Activated CD8-positive, alpha-beta T cell treated with anti-CD3 and anti-CD28 coated beads for 36 hours (primary cell): ENCODE data around the gene IL5. TPM values are rescaled to one million over a fixed set of nuclear protein-coding genes. Genes with fewer than 3 reads are reported as not detected.
A peak's percentile ranks its signal among the peaks of the same experiment; 100 is the strongest.

Source experiments
- ATAC-seq: fragments of 200-7000 bp; cut with Tn5 transposase; one replicate; pipeline ENCODE4 v1.10.0; 2021; ENCODE audit warnings: mild to moderate bottlenecking, moderate library complexity
- CTCF ChIA-PET: fragments of 350-600 bp; sonication (Branson Sonifier 250); formaldehyde crosslinking; loops from one replicate; lab custom pipeline; 2021; ENCODE audit warnings: antibody characterized with exemption; lab: Charles Lee
- POLR2A ChIA-PET: fragments of 350-600 bp; sonication (Branson Sonifier 250); formaldehyde crosslinking; loops from one replicate; lab custom pipeline; 2021; ENCODE audit warnings: antibody characterized with exemption; lab: Charles Lee
- DNase-seq: peaks from one replicate; pipeline ENCODE4 v3.0.0-alpha.2; 2020
- H3K27ac Mint-ChIP-seq: one replicate; pipeline ENCODE4 v1.8.0; 2021; ENCODE audit warnings: mild to moderate bottlenecking, mixed read lengths
- H3K27me3 Mint-ChIP-seq: one replicate; pipeline ENCODE4 v1.8.0; 2021; ENCODE audit warnings: mixed read lengths
- H3K36me3 Mint-ChIP-seq: one replicate; pipeline ENCODE4 v1.8.0; 2021; ENCODE audit warnings: low read depth, mixed read lengths
- H3K4me1 Mint-ChIP-seq: one replicate; pipeline ENCODE4 v1.8.0; 2021; ENCODE audit warnings: low read depth, mixed read lengths
- H3K4me3 Mint-ChIP-seq: one replicate; pipeline ENCODE4 v1.8.0; 2021; ENCODE audit warnings: mild to moderate bottlenecking, moderate library complexity, mixed read lengths
- H3K9me3 Mint-ChIP-seq: one replicate; pipeline ENCODE4 v1.8.0; 2021; ENCODE audit warnings: mixed read lengths
- intact Hi-C: fragments of 100-400 bp; cut with micrococcal nuclease; formaldehyde crosslinking; loops from one replicate; pipeline ENCODE4 v1.10.0; 2022
- total RNA-seq, 2 experiments: library from RNA; stranded (reverse); gene quantifications; one replicate each; pipeline ENCODE4 v1.2.3, GENCODE V29; 2021
- TF ChIP-seq, protein P1 (sequence below): fragments of 200-600 bp; IDR thresholded peaks from one replicate; pipeline ENCODE4 v1.8.0; 2022; ENCODE audit warnings: antibody characterized with exemption, mild to moderate bottlenecking

IL5 gene
- total RNA-seq, 2 experiments from 2014 or later, result 1.6 to 1.7 TPM

DNA sequence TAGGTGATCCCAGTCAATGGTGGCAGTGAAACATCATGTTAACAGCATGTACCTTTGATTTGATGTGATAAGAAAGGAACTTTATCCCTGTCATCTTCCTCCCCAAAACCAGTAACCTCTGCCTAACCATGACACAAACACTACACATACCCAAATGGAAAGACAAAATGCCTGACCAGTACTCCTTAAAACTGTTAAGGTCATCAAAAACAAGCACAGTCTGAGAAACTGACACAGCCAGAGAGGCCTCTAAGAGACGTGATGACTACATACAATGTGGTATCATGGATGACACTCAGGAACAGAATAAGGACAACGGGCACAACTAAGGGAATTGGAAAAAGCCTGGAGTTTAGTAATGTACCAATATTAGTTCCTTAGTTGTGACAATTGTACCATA, 3.9 kb upstream of the IL5 start:
- ChIA-PET CTCF (interaction anchor here (6.1 kb wide), 1 partner anchor 20 kb away, joined by 31 read pairs; no protein-coding TSS in a partner anchor), POLR2A (no interaction called here)
- intact Hi-C loops, result no loop called here
- no peak for DNase-seq
- no peaks in the 10 kb centered on the region for H3K9me3 Mint-ChIP-seq
- H3K4me1 Mint-ChIP-seq, result peaks cover 28% of the 10 kb centered on the region
- no peak overlapping the region for H3K4me3 Mint-ChIP-seq
- TF ChIP-seq, protein P1, sequence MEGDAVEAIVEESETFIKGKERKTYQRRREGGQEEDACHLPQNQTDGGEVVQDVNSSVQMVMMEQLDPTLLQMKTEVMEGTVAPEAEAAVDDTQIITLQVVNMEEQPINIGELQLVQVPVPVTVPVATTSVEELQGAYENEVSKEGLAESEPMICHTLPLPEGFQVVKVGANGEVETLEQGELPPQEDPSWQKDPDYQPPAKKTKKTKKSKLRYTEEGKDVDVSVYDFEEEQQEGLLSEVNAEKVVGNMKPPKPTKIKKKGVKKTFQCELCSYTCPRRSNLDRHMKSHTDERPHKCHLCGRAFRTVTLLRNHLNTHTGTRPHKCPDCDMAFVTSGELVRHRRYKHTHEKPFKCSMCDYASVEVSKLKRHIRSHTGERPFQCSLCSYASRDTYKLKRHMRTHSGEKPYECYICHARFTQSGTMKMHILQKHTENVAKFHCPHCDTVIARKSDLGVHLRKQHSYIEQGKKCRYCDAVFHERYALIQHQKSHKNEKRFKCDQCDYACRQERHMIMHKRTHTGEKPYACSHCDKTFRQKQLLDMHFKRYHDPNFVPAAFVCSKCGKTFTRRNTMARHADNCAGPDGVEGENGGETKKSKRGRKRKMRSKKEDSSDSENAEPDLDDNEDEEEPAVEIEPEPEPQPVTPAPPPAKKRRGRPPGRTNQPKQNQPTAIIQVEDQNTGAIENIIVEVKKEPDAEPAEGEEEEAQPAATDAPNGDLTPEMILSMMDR, result no peak
- no peak for ATAC-seq
- no peak overlapping the region for H3K27ac Mint-ChIP-seq
- H3K27me3 Mint-ChIP-seq, result peaks cover 2% of the 10 kb centered on the region
- H3K36me3 Mint-ChIP-seq, result no peaks in the 10 kb centered on the region

DNA sequence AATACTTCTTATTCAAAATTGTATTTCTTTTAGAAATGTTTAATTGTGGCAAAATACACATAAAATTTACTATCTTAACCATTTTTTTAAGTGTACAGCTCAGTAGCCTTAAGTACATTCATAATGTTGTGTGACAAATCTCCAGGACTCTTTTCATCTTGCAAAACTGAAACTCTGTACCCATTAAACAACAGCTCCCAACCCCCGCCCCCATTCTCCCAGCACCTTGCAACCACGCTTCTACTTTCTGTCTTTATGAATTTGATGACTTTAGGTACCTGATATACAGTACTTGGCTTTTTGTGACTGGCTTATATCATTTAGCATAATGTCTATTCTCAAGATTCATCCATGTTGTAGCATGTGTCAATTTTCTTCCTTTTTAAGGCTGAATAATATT, 2.8 kb upstream of the IL5 start:
- CTCF ChIA-PET, result interaction anchor here (1.0 to 6.1 kb wide), 4 partner anchors 13 to 274 kb away, joined by 3 to 31 read pairs (median 3); no protein-coding TSS in a partner anchor
- POLR2A ChIA-PET, result interaction anchor here (0.9 to 1.4 kb wide), 2 partner anchors 16 to 23 kb away, joined by 3 to 4 read pairs; no protein-coding TSS in a partner anchor
- Mint-ChIP-seq H3K27ac (no peak overlapping the region), H3K4me3 (no peak overlapping the region), H3K9me3 (no peaks in the 10 kb centered on the region), H3K36me3 (no peaks in the 10 kb centered on the region), H3K4me1 (peaks cover 28% of the 10 kb centered on the region), H3K27me3 (peaks cover 2% of the 10 kb centered on the region)
- TF ChIP-seq, protein P1, result no peak
- ATAC-seq (peak; percentile 85), DNase-seq (peak; percentile 86)
- intact Hi-C loops, result no loop called here

DNA sequence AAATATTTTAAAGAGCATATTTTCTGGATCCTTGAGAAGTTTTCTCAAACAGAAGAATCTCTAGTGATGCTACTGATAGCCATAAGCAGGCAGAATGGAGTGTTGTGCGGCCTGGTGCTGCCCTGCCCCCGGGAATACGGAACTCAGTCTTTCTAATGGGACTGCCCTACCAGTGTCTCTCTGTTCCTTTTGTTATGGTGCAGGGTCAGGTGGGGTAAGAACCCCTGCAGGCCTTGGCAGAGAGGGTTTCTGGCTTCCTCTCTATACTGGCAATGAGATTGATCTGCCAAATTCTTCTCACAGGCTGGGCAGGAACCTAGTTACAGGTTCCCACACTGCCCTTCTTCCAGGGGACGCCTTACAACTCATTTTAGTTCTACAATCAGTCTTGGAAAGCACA, 2.6 kb downstream of the IL5 start:
- Mint-ChIP-seq H3K9me3 (no peaks in the 10 kb centered on the region), H3K27me3 (peaks cover 12% of the 10 kb centered on the region), H3K4me3 (no peak overlapping the region), H3K4me1 (peaks cover 14% of the 10 kb centered on the region), H3K36me3 (no peaks in the 10 kb centered on the region), H3K27ac (no peak overlapping the region)
- CTCF ChIA-PET, result no interaction called here
- no peak for ATAC-seq
- TF ChIP-seq, protein P1, result no peak
- intact Hi-C loops, result no loop called here
- no peak for DNase-seq
- POLR2A ChIA-PET, result no interaction called here

DNA sequence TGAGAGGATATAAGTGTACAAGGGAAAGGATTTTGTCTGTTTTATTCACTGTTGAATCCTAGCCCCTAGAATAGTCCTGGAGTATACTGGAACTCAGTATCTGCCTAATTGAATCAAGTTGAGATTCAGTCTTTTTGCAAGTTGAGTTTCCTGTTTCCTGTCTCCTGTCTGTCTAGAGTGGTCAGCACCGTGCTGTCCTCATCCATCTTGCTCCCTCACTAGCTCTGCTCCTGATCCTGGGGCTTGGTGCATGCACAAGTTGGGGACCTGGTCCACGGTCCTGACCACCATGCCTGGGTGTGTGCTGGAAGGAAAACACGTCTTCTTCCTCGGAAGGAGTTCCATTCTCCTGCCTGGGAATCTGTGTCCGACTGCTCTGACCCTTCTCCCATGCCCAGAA, 3.2 kb downstream of the IL5 start:
- no peak overlapping the region for H3K4me3 Mint-ChIP-seq
- ChIA-PET POLR2A (no interaction called here), CTCF (interaction anchor here (1.1 to 5.6 kb wide), 2 partner anchors 14 to 280 kb away, joined by 3 to 47 read pairs; no protein-coding TSS in a partner anchor)
- no peaks in the 10 kb centered on the region for H3K36me3 Mint-ChIP-seq
- peaks cover 16% of the 10 kb centered on the region for H3K27me3 Mint-ChIP-seq
- ATAC-seq (no peak), DNase-seq (no peak)
- intact Hi-C loops, result no loop called here
- H3K9me3 Mint-ChIP-seq, result no peaks in the 10 kb centered on the region
- peaks cover 9% of the 10 kb centered on the region for H3K4me1 Mint-ChIP-seq
- TF ChIP-seq, protein P1, result no peak
- no peak overlapping the region for H3K27ac Mint-ChIP-seq

DNA sequence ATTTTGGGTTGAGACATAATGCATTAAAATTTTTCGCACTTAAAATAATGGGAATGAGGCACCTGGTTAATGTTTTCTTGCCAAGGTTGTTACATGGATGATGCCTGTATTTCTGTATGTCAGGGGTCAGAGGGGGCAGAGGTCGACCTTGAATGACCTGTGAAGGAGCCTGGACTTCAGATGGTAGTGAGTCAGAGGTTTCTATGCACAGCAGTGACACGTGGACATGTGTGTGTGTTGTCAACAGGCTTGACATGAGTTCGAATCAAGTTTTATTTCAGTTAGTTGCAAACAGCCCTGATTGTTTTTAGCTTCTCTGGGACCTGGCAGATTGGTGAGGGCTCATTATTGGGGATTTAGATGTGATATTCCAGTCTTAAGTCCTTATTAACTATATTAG, 3.6 kb downstream of the IL5 start:
- POLR2A ChIA-PET, result no interaction called here
- intact Hi-C loops, result no loop called here
- Mint-ChIP-seq H3K9me3 (no peaks in the 10 kb centered on the region), H3K4me1 (peaks cover 9% of the 10 kb centered on the region), H3K27me3 (peaks cover 20% of the 10 kb centered on the region), H3K4me3 (no peak overlapping the region), H3K27ac (no peak overlapping the region), H3K36me3 (no peaks in the 10 kb centered on the region)
- ATAC-seq (no peak), DNase-seq (no peak)
- CTCF ChIA-PET, result interaction anchor here (1.1 to 5.6 kb wide), 2 partner anchors 13 to 281 kb away, joined by 3 to 47 read pairs; no protein-coding TSS in a partner anchor
- TF ChIP-seq, protein P1, result no peak
